Uterus (tissue), 2 donors: ENCODE data around the gene VWC2L.

Source experiments
- POLR2A ChIP-seq, 2 donors: fragments of 450-650 bp; IDR thresholded peaks; one replicate each; pipeline ENCODE4 v1.6.1; 2016; ENCODE audit warnings: antibody characterized with exemption in 2 of 2, mild to moderate bottlenecking in 1 of 2, moderate library complexity in 1 of 2
- TF ChIP-seq, protein P1 (sequence below), 4 experiments: fragments of 200-600 bp in 2 of 4; fragments of 450-650 bp in 2 of 4; sonication (generic) in 2 of 4; IDR thresholded peaks; one replicate each; pipeline ENCODE4 v1.5.1; 2016 to 2019; ENCODE audit warnings: antibody characterized with exemption in 4 of 4, mild to moderate bottlenecking in 2 of 4, moderate library complexity in 1 of 4

DNA sequence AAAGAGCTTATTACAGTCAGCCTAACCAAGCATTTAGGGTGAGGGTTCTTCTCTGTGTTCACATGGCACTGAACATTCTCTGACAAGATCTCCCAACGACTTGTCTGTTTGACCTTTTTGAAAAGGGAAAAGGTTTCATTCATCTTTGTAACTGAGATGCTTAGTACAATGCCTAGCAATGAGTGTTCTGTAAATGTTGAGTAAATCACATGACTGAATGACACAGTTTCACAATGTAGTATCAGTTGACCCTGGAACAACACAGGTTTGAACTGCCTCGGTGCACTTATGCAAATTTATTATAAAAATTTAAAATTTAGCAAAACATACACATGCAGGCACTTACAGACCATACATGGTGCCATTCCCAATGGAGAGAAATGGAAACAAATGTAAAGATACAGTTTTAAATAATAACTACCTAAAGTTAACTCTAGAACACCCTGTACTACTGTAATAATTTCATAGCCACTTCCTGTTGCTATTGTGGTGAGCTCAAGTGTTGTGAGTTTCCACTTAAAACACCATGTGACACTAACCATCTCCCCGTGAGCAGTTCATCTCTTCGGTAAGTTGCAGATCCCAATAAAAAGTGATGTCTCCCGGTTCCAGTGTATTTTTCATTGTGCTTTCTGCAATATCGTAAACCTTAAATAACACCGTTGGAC, 34.1 kb upstream of the VWC2L start:
- TF ChIP-seq, protein P1, sequence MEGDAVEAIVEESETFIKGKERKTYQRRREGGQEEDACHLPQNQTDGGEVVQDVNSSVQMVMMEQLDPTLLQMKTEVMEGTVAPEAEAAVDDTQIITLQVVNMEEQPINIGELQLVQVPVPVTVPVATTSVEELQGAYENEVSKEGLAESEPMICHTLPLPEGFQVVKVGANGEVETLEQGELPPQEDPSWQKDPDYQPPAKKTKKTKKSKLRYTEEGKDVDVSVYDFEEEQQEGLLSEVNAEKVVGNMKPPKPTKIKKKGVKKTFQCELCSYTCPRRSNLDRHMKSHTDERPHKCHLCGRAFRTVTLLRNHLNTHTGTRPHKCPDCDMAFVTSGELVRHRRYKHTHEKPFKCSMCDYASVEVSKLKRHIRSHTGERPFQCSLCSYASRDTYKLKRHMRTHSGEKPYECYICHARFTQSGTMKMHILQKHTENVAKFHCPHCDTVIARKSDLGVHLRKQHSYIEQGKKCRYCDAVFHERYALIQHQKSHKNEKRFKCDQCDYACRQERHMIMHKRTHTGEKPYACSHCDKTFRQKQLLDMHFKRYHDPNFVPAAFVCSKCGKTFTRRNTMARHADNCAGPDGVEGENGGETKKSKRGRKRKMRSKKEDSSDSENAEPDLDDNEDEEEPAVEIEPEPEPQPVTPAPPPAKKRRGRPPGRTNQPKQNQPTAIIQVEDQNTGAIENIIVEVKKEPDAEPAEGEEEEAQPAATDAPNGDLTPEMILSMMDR (IDR thresholded peaks at IDR 0.05): no peak
- no peak for TF ChIP-seq POLR2A (IDR thresholded peaks at IDR 0.05)
